Caco-2 (cell line): Measurements from ENCODE around the gene DCK. TPM values are rescaled to one million over a fixed set of nuclear protein-coding genes. Genes with fewer than 3 reads are reported as not detected.

Experiments
- BruUV-seq: library from RNA; stranded (reverse); fragments of 400-500 nt; replicated peaks from 2 replicates; lab custom pipeline; 2021; lab: Mats Ljungman, UMichigan
- CTCF ChIA-PET: fragments of 300-600 bp; sonication (Branson Sonifier 250); formaldehyde crosslinking; loops from one replicate; lab custom pipeline; 2022; ENCODE audit warnings: antibody characterized with exemption; lab: Charles Lee
- POLR2A ChIA-PET: fragments of 300-600 bp; sonication (Branson Sonifier 250); formaldehyde crosslinking; loops from one replicate; lab custom pipeline; 2022; ENCODE audit warnings: antibody characterized with exemption; lab: Charles Lee
- DNase-seq, 2 experiments: peaks; one replicate each; pipeline versions ENCODE4 v3.0.0 to v3.0.0-alpha.2; 2020 to 2022
- H3K27me3 ChIP-seq: replicated peaks from 2 replicates; pipeline ENCODE4 v1.6.0; 2011; ENCODE audit warnings: low read length; ENCODE audit not compliant: control insufficient read depth, insufficient read depth
- H3K36me3 ChIP-seq: 2 replicates; pipeline ENCODE4 v1.5.1; 2011; ENCODE audit warnings: low read length; ENCODE audit not compliant: control insufficient read depth, insufficient read depth
- H3K4me1 ChIP-seq: fragments of 250-450 bp; sonication (Bioruptor Pico); 2 replicates; pipeline ENCODE4 v1.5.1; 2020; ENCODE audit warnings: mild to moderate bottlenecking
- H3K4me3 ChIP-seq: 2 replicates; pipeline ENCODE4 v1.5.1; 2011; ENCODE audit warnings: low read depth, mild to moderate bottlenecking, control low read depth, low read length
- H3K9me3 ChIP-seq: fragments of 250-450 bp; sonication (Bioruptor Pico); 2 replicates; pipeline ENCODE4 v1.5.1; 2020; ENCODE audit warnings: mild to moderate bottlenecking, moderate library complexity
- H3K27ac Mint-ChIP-seq: one replicate; pipeline ENCODE4 v1.8.0; 2022; ENCODE audit warnings: mixed read lengths; ENCODE audit not compliant: unreplicated experiment
- H3K27me3 Mint-ChIP-seq: one replicate; pipeline ENCODE4 v1.8.0; 2022; ENCODE audit warnings: mixed read lengths; ENCODE audit not compliant: insufficient read depth, unreplicated experiment
- H3K36me3 Mint-ChIP-seq: one replicate; pipeline ENCODE4 v1.8.0; 2022; ENCODE audit warnings: mild to moderate bottlenecking, mixed read lengths; ENCODE audit not compliant: insufficient read depth, unreplicated experiment
- H3K4me1 Mint-ChIP-seq: one replicate; pipeline ENCODE4 v1.8.0; 2022; ENCODE audit warnings: low read depth, mixed read lengths; ENCODE audit not compliant: unreplicated experiment
- H3K4me3 Mint-ChIP-seq: one replicate; pipeline ENCODE4 v1.8.0; 2022; ENCODE audit warnings: mild to moderate bottlenecking, moderate library complexity, mixed read lengths; ENCODE audit not compliant: unreplicated experiment
- H3K9me3 Mint-ChIP-seq: one replicate; pipeline ENCODE4 v1.8.0; 2022; ENCODE audit warnings: mixed read lengths; ENCODE audit not compliant: unreplicated experiment
- intact Hi-C: fragments of 100-400 bp; cut with micrococcal nuclease; formaldehyde crosslinking; loops from one replicate; pipeline ENCODE4 v1.10.0; 2022; ENCODE audit not compliant: unreplicated experiment
- total RNA-seq: library from RNA; stranded (reverse); gene quantifications from 2 replicates; pipeline ENCODE4 v1.2.3, GENCODE V29; 2022
- TF ChIP-seq, protein P1 (sequence below), 2 experiments: fragments of 200-600 bp in 1 of 2; IDR thresholded peaks; 1 replicate in 1 of 2; 2 replicates in 1 of 2; pipeline versions ENCODE4 v1.5.1 to v1.8.0; 2011 to 2022; ENCODE audit warnings: antibody characterized with exemption in 1 of 2, control low read depth in 1 of 2, inconsistent platforms in 1 of 2, low read depth in 1 of 2, low read length in 1 of 2, mild to moderate bottlenecking in 1 of 2, moderate library complexity in 1 of 2; ENCODE audit not compliant: insufficient read depth in 1 of 2, severe bottlenecking in 1 of 2, unreplicated experiment in 1 of 2

Gene DCK
- total RNA-seq, 1 experiment from 2014 or later, result 19.6 TPM

DNA sequence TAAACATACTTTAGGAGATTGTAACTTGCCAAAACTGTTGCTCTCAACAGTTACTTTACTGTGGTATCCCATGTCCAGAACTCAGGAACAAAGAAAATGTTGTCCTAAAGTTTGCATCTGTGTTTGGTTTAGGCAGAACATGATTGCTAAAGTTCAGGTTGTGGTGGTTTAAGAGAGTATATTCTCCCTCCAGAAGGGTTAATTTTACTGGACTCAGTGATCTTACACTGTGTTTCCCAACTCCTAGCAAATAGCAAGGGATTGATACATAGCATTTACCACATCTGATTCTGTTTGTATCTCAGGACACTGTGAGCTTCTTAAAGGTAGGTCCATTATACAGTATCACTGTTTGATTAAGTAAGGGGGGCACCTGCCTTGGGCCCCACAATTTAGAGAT lies 13.3 kb upstream of the DCK start:
- Mint-ChIP-seq H3K36me3 (peaks cover 7% of the 10 kb centered on the region), H3K27me3 (no peaks in the 10 kb centered on the region), H3K4me1 (no peaks in the 10 kb centered on the region), H3K9me3 (no peaks in the 10 kb centered on the region), H3K4me3 (no peak overlapping the region), H3K27ac (no peak overlapping the region)
- TF ChIP-seq, protein P1, sequence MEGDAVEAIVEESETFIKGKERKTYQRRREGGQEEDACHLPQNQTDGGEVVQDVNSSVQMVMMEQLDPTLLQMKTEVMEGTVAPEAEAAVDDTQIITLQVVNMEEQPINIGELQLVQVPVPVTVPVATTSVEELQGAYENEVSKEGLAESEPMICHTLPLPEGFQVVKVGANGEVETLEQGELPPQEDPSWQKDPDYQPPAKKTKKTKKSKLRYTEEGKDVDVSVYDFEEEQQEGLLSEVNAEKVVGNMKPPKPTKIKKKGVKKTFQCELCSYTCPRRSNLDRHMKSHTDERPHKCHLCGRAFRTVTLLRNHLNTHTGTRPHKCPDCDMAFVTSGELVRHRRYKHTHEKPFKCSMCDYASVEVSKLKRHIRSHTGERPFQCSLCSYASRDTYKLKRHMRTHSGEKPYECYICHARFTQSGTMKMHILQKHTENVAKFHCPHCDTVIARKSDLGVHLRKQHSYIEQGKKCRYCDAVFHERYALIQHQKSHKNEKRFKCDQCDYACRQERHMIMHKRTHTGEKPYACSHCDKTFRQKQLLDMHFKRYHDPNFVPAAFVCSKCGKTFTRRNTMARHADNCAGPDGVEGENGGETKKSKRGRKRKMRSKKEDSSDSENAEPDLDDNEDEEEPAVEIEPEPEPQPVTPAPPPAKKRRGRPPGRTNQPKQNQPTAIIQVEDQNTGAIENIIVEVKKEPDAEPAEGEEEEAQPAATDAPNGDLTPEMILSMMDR (IDR thresholded peaks at IDR 0.05; ENCODE audit: insufficient read depth in 1 of 2, low read depth in 1 of 2, low read length in 1 of 2, severe bottlenecking in 1 of 2, unreplicated experiment in 1 of 2), result no peak
- no peak overlapping the region for H3K4me3 ChIP-seq
- H3K36me3 ChIP-seq, result no peaks in the 10 kb centered on the region
- intact Hi-C loops, result no loop called here
- no peaks in the 10 kb centered on the region for H3K27me3 ChIP-seq
- H3K4me1 ChIP-seq, result no peaks in the 10 kb centered on the region
- H3K9me3 ChIP-seq, result no peaks in the 10 kb centered on the region
- ChIA-PET POLR2A (no interaction called here), CTCF (no interaction called here)
- DNase-seq, result no peak
- no TSS peak for BruUV-seq

DNA sequence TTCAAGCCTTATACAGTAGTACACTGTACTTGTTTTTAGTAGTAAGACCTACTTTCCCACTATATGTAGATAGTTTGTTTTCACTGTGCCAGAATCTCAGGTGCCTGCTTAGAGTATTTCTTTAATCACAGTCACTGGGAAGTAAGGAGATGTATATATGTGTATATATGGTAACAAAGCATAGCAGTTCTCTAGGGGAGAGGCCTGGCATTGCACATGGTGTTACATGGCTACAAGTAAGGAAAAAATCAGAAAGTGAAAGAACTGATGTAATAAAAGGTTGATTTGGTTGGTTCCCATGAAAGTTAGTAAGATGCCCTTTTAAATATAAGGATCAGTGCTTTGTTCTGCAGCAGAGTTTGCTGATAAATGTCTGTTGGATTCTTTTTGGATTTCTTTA lies 9.3 kb upstream of the DCK start:
- Mint-ChIP-seq H3K4me3 (no peak overlapping the region), H3K4me1 (no peaks in the 10 kb centered on the region), H3K27ac (no peak overlapping the region), H3K36me3 (no peaks in the 10 kb centered on the region), H3K9me3 (no peaks in the 10 kb centered on the region), H3K27me3 (no peaks in the 10 kb centered on the region)
- Histone ChIP-seq H3K4me1 (no peaks in the 10 kb centered on the region), H3K4me3 (no peak overlapping the region), H3K36me3 (no peaks in the 10 kb centered on the region), H3K9me3 (no peaks in the 10 kb centered on the region), H3K27me3 (no peaks in the 10 kb centered on the region)
- ChIA-PET CTCF (no interaction called here), POLR2A (no interaction called here)
- intact Hi-C loops, result no loop called here
- no TSS peak for BruUV-seq
- DNase-seq, result no peak
- TF ChIP-seq, protein P1 (IDR thresholded peaks at IDR 0.05; ENCODE audit: insufficient read depth in 1 of 2, low read depth in 1 of 2, low read length in 1 of 2, severe bottlenecking in 1 of 2, unreplicated experiment in 1 of 2), result no peak

DNA sequence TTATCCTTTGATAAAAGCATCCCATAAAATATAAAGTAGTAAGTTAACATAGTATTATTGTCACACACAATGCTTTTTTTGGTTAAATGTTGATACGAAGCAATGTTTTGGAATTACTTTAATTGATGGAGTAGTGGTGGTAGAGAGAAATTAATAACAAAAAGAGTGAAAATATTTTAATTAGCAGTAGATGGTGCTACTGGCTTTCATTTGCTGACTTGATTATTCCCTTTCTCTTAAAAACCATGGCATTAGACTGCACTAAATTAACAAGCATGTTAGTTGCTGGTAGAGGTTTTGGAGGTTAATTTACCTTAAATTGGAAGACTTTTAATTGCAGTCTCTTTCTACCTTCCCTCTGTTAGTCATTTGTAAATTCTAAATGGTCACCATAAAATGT lies 8.9 kb upstream of the DCK start:
- no peaks in the 10 kb centered on the region for H3K27me3 ChIP-seq
- POLR2A ChIA-PET, result no interaction called here

More for the DNA sequence above, 8.9 kb upstream of the DCK start:
- no TSS peak for BruUV-seq
- CTCF ChIA-PET, result no interaction called here
- DNase-seq, result no peak
- H3K36me3 ChIP-seq, result no peaks in the 10 kb centered on the region
- no peak overlapping the region for H3K4me3 ChIP-seq
- TF ChIP-seq, protein P1 (IDR thresholded peaks at IDR 0.05; ENCODE audit: insufficient read depth in 1 of 2, low read depth in 1 of 2, low read length in 1 of 2, severe bottlenecking in 1 of 2, unreplicated experiment in 1 of 2), result no peak
- no peaks in the 10 kb centered on the region for H3K4me1 Mint-ChIP-seq
- H3K9me3 ChIP-seq, result no peaks in the 10 kb centered on the region
- H3K27ac Mint-ChIP-seq, result no peak overlapping the region
- no peaks in the 10 kb centered on the region for H3K4me1 ChIP-seq
- H3K27me3 Mint-ChIP-seq, result no peaks in the 10 kb centered on the region
- no peak overlapping the region for H3K4me3 Mint-ChIP-seq
- intact Hi-C loops, result no loop called here
- H3K9me3 Mint-ChIP-seq, result no peaks in the 10 kb centered on the region
- no peaks in the 10 kb centered on the region for H3K36me3 Mint-ChIP-seq
